Left lung (tissue), 10 donors: ENCODE results near the gene CEP170. TPM values are rescaled to one million over a fixed set of nuclear protein-coding genes. Genes with fewer than 3 reads are reported as not detected.

ENCODE experiments used
- ATAC-seq: fragments of 200-7000 bp; cut with Tn5 transposase; one replicate; pipeline ENCODE4 v1.9.1; 2020; ENCODE audit warnings: moderate library complexity
- DNase-seq, 4 donors: peaks; one replicate each; pipeline ENCODE4 v3.0.0-alpha.2; 2013 to 2020
- H3K27ac ChIP-seq, 2 donors: fragments of 200-600 bp; sonication (generic) in 1 of 2; one replicate each; pipeline versions ENCODE4 v1.5.0 to v1.8.0; 2020 to 2021
- H3K27me3 ChIP-seq, 2 donors: fragments of 200-600 bp; sonication (generic) in 1 of 2; one replicate each; pipeline versions ENCODE4 v1.5.0 to v1.8.0; 2020 to 2021
- H3K36me3 ChIP-seq, 2 donors: fragments of 200-600 bp; sonication (generic) in 1 of 2; one replicate each; pipeline versions ENCODE4 v1.5.0 to v1.8.0; 2020 to 2021
- H3K4me1 ChIP-seq, 2 donors: fragments of 200-600 bp; one replicate each; pipeline ENCODE4 v1.8.0; 2021
- H3K4me3 ChIP-seq, 2 donors: fragments of 200-600 bp; sonication (generic) in 1 of 2; one replicate each; pipeline versions ENCODE4 v1.5.0 to v1.8.0; 2020 to 2021; ENCODE audit warnings: mild to moderate bottlenecking in 1 of 2
- H3K9me3 ChIP-seq, 2 donors: fragments of 200-600 bp; sonication (generic) in 1 of 2; one replicate each; pipeline versions ENCODE4 v1.5.0 to v1.8.0; 2020 to 2021
- CTCF ChIP-seq, 2 donors: fragments of 200-600 bp; sonication (generic) in 1 of 2; IDR thresholded peaks; one replicate each; pipeline versions ENCODE4 v1.5.0 to v1.8.0; 2021; ENCODE audit warnings: antibody characterized with exemption in 2 of 2
- intact Hi-C, 2 donors: fragments of 100-400 bp; cut with DNase I; formaldehyde crosslinking; loops; one replicate each; pipeline versions ENCODE4 v1.11.2 to v1.14.2; 2022
- polyA plus RNA-seq, 6 donors: library from polyadenylated mRNA; unstranded; fragments of 120-200 nt; gene quantifications; one replicate each; pipeline ENCODE4 v1.2.1, GENCODE V29; 2013; ENCODE audit not compliant: insufficient read length in 6 of 6
- total RNA-seq, 2 donors: library from RNA; stranded (reverse); fragmentation: NEBNext Ultra II Directional; extraction: Animal tissue kit (Norgen Biotek cat#: 25700); gene quantifications; one replicate each; pipeline ENCODE4 v1.2.1, GENCODE V29; 2021
- donor health status: DM: no; HTN: yes; CAD: no.
- donor health status: DM: no; HTN: no; CAD: no.

CEP170 gene
- total and polyA plus RNA-seq, 8 donors = 60.8 to 111 (median 74.2) TPM

DNA sequence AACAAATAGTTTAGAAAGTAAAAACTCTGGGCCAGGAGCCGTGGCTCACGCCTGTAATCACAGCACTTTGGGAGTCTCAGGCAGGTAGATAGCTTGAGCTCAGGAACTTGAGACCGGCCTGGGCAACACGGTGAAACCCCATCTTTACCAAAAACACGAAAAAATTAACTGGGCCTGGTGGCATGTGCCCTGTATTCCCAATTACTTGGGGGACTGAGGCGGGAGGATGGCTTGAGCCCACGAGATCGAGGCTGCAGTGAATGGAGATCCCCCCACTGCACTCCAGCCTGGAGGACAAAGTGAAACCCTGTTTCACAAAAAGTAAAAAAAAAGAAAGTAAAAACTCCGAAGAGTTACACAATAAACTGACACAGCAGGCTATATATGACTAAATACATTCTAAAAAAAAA, 10.6 kb downstream of the CEP170 start:
- no peak overlapping the region for H3K4me3 ChIP-seq
- no peak for ATAC-seq
- H3K36me3 ChIP-seq = peaks cover 0 to 12% of the 10 kb centered on the region in 2 donors
- intact Hi-C loops = no loop called here
- H3K27me3 ChIP-seq = no peaks in the 10 kb centered on the region
- no peak for TF ChIP-seq CTCF (IDR thresholded peaks at IDR 0.05)
- no peaks in the 10 kb centered on the region for H3K9me3 ChIP-seq
- peaks cover 0 to 54% of the 10 kb centered on the region in 2 donors for H3K4me1 ChIP-seq
- H3K27ac ChIP-seq = peak overlapping the region in 1 of 2 donors; percentile 61
- no peak for DNase-seq

DNA sequence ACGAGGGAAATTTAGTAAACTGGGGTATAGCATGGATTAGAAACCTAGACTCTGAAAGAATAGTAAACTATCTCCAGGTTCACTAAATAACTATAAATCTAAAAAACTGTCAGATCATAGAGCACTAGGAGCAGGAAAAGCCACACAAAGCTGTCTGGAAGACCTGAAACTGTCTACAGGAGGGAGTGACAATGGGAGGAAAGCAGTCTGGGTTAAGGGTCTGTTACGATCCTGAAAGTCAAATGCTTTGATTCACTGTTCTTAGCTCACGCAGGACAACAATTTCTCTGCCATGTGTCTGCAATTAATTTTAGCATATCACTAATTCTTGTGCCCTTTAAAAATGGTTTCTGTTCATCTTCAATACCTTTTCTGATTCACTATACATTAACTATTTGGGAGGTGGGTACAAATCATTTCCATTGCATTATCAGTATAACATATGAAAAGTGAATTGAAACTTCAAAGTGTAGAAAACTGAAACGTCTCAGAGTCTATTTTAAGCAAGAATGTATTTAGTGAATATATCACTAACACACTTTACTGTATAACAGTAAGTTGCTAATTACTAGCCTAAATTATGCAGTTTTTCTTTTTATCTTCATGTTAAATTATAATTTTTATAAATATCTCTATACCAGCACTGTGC, 18.4 kb downstream of the CEP170 start:
- Histone ChIP-seq H3K27me3 (no peaks in the 10 kb centered on the region), H3K4me3 (no peak overlapping the region), H3K9me3 (peaks cover 0 to 9% of the 10 kb centered on the region in 2 donors), H3K27ac (no peak overlapping the region), H3K36me3 (peaks cover 0 to 29% of the 10 kb centered on the region in 2 donors), H3K4me1 (peaks cover 6 to 21% of the 10 kb centered on the region in 2 donors)
- DNase-seq (no peak), ATAC-seq (no peak)
- no peak for TF ChIP-seq CTCF (IDR thresholded peaks at IDR 0.05)
- intact Hi-C loops = no loop called here

DNA sequence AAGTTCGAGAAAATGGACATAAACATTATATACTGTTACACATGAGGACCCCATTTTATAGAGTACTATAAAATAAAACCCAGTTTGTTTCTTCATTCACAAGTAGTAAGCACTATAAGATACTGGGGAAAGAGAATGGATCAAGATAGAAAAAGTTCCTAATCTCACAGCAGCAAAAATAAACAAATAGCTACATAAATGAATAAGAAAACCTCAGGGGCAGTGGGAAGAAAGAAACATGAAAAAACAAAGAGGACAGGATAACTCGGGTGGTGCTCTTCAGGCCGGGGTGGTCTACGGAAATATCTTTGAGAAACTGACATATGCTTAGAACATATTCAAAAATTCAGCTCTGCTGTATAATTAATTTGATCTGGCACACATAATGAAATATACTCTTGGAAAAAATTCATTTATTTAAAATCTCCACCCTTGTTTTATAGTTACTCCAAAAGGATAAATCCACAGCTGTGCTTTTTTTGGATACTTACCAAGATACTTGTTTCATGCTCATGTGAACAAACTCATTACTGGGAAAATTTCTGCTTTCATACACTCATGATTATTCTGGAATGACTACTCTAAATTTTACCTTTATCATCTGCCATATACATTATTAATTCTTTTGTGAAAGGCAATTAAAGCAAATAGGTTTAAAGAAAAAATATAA, 20.0 kb downstream of the CEP170 start:
- Histone ChIP-seq H3K4me1 (peaks cover 6 to 21% of the 10 kb centered on the region in 2 donors), H3K27ac (no peak overlapping the region), H3K36me3 (peaks cover 0 to 23% of the 10 kb centered on the region in 2 donors), H3K27me3 (no peaks in the 10 kb centered on the region), H3K4me3 (no peak overlapping the region), H3K9me3 (peaks cover 5 to 26% of the 10 kb centered on the region in 2 donors)
- DNase-seq = no peak
- intact Hi-C loops = no loop called here
- peak; percentile 26 for ATAC-seq
- no peak for TF ChIP-seq CTCF (IDR thresholded peaks at IDR 0.05)

DNA sequence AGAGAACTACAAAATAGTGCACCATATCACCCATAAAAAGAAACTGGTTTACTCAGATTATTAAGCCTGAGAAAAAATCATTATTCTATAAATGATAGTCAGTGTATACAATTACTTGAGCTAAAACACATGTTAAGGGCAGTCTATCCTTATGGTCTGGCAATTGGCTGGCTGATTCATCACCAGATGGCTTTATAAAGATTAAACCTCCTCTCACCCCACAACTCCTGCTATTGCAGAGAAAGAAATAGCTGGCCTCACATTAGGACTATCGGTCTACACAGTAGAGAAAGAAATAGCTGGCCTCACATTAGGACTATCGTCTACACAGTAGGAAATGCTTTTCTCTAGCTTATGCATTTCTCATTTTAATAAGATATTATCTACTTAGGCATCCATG, 21.2 kb downstream of the CEP170 start:
- ATAC-seq (no peak), DNase-seq (no peak)
- TF ChIP-seq CTCF (IDR thresholded peaks at IDR 0.05) = no peak
- Histone ChIP-seq H3K27ac (no peak overlapping the region), H3K27me3 (no peaks in the 10 kb centered on the region), H3K4me1 (peaks cover 6 to 17% of the 10 kb centered on the region in 2 donors), H3K9me3 (peaks cover 5 to 37% of the 10 kb centered on the region in 2 donors), H3K4me3 (no peak overlapping the region), H3K36me3 (peaks cover 0 to 21% of the 10 kb centered on the region in 2 donors)
- intact Hi-C loops = no loop called here

DNA sequence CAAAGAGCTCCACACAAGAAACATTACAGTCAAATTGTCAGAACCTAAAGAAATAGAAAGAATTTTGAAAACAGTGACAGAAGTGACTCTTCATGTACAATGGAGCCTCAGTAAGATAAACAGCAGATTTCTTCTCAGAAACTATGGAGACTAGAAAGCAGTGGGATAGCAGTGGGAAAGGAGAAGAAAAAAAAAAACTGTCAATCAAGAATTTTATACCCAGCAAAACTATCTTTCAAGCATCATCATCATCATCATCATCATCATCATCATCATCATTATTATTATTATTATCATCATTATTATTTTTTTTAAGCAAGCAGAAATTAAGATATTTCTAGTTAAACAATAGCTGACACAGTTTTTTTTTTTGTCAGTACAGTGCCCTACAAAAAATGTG, 24.2 kb downstream of the CEP170 start:
- Histone ChIP-seq H3K27me3 (no peaks in the 10 kb centered on the region), H3K27ac (no peak overlapping the region), H3K9me3 (peaks cover 5 to 37% of the 10 kb centered on the region in 2 donors), H3K4me3 (no peak overlapping the region), H3K4me1 (peaks cover 6 to 9% of the 10 kb centered on the region in 2 donors), H3K36me3 (peaks cover 0 to 13% of the 10 kb centered on the region in 2 donors)
- no peak for TF ChIP-seq CTCF (IDR thresholded peaks at IDR 0.05)
- intact Hi-C loops = no loop called here
- ATAC-seq (no peak), DNase-seq (no peak)
